ENCODE measurements around the gene BAHD1. TPM values are rescaled to one million over a fixed set of nuclear protein-coding genes. Genes with fewer than 3 reads are reported as not detected.

Gene BAHD1
- total and polyA plus RNA-seq, 7 donors, result 9.9 to 15.6 (median 13.3) TPM

DNA sequence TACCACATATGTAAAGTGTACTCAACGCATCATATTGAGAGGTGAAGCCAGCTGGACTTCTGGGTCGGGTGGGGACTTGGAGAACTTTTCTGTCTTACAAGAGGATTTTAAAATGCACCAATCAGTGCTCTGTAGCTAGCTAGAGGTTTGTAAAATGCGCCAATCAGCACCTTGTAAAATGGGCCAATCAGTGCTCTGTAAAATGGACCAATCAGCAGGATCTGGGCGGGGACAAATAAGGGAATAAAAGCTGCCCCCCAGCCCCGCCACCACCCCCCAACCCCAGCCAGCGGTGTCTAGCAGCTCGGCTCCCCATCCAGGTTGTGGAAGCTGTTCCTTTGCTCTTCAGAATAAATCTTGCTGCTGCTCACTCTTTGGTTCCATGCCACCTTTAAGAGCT is 41.4 kb upstream of the BAHD1 start:
- no peak overlapping the region for H3K4me3 ChIP-seq
- TF ChIP-seq, protein P1, sequence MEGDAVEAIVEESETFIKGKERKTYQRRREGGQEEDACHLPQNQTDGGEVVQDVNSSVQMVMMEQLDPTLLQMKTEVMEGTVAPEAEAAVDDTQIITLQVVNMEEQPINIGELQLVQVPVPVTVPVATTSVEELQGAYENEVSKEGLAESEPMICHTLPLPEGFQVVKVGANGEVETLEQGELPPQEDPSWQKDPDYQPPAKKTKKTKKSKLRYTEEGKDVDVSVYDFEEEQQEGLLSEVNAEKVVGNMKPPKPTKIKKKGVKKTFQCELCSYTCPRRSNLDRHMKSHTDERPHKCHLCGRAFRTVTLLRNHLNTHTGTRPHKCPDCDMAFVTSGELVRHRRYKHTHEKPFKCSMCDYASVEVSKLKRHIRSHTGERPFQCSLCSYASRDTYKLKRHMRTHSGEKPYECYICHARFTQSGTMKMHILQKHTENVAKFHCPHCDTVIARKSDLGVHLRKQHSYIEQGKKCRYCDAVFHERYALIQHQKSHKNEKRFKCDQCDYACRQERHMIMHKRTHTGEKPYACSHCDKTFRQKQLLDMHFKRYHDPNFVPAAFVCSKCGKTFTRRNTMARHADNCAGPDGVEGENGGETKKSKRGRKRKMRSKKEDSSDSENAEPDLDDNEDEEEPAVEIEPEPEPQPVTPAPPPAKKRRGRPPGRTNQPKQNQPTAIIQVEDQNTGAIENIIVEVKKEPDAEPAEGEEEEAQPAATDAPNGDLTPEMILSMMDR (IDR thresholded peaks at IDR 0.05), result no peak
- intact Hi-C loops (cut with DNase I), result no loop called here
- no peaks in the 10 kb centered on the region for H3K27me3 ChIP-seq (ENCODE audit: insufficient read depth in 3 of 3, low read length in 2 of 3)
- DNase-seq, result no peak
- ATAC-seq, result no peak
- no peaks in the 10 kb centered on the region for H3K36me3 ChIP-seq (ENCODE audit: insufficient read depth in 1 of 2, low read depth in 1 of 2)
- no peak overlapping the region for H3K27ac ChIP-seq
- H3K4me1 ChIP-seq, result peaks cover 8% of the 10 kb centered on the region
- no peaks in the 10 kb centered on the region for H3K9me3 ChIP-seq
- 82 to 93% (median 85%) methylated on average over 7 of the region's 7 CpGs for WGBS, 3 donors

DNA sequence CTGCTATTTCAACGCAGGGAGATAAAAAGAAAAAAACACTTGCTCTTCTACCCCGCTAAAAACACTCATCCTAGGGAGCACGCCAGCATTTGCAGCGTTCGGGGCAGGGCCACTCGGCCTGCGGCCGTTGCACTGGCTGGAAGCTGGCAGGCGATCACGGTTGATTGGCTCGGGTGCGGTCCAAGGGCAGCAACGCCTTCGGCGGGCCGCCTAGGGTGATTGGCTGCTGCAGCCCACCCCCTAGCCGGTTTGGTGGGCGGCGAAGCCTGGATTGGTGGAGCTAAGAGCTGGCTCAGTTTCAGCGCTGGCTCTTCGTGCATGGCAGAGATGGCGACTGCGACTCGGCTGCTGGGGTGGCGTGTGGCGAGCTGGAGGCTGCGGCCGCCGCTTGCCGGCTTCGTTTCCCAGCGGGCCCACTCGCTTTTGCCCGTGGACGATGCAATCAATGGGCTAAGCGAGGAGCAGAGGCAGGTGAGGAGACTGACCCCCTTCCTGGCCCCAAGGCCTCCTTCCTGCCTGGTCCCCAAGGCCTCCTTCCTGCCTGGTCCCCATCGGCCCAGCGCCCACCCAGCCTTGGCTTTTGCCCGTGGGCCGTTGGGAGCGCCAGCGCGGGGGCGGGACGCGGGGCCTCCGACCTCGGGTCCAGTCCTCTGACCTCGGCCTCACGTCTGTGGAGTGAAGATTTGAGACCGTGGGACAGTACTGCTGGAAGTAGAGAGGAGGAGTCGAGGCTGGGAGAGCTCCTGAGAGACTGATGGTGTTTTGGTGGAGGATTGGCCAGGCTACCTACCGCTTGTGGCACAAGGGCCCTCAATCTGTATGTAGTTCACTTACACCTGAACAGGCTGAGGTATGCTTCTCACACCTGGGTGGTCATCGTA is 35.0 kb upstream of the BAHD1 start, which contains the start of gene IVD:
TSS of gene IVD (plus strand) at position 295 of the 881 bp plus-strand sequence. CDS start at position 328, 33 bp downstream.
- Histone ChIP-seq H3K27ac (peak within 1 kb of the TSS; percentile 80), H3K27me3 (ENCODE audit: insufficient read depth in 3 of 3, low read length in 2 of 3) (no peaks in the 10 kb centered on the region), H3K36me3 (ENCODE audit: insufficient read depth in 1 of 2, low read depth in 1 of 2) (peaks cover 3 to 37% of the 10 kb centered on the region in 2 donors), H3K4me1 (peaks cover 15% of the 10 kb centered on the region), H3K9me3 (no peaks in the 10 kb centered on the region), H3K4me3 (peak within 1 kb of the TSS; percentile 89)
- intact Hi-C loops (cut with DNase I), result no loop called here
- DNase-seq (peak; percentile 97 to 98), ATAC-seq (peak; percentile 99 to 100 (median 100))
- TF ChIP-seq, protein P1 (IDR thresholded peaks at IDR 0.05), result no peak
- 1 to 2% (median 2%) methylated on average over 54 of the region's 54 CpGs for WGBS, 3 donors

DNA sequence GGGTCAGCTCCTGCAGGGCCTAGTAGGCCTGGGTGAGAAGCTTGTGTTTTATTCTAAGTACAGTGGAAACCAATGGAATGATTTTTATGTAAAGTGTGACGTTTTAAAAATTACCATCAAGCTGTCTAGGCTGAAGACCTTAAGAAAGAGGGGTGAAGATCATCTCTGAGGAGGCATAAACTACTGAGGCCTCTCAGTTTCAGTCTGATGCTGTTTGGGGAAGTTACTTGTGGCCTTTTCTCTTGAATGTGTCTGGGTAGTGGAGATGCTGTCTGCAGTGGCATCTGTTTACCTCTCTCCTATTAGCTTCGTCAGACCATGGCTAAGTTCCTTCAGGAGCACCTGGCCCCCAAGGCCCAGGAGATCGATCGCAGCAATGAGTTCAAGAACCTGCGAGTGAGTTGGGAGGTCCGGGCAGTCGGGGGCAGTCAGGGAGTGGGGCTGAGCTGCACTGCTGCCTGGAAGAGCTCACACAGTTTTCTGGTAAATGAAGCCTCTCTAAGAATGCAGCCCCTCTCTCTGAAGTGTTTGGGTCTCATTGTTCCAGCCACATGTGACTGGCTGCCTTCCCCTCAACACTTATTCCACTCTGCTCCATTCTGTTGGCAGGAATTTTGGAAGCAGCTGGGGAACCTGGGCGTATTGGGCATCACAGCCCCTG is 33.3 kb upstream of the BAHD1 start:
- Histone ChIP-seq H3K9me3 (no peaks in the 10 kb centered on the region), H3K4me3 (no peak overlapping the region), H3K4me1 (peaks cover 15% of the 10 kb centered on the region), H3K27ac (no peak overlapping the region), H3K36me3 (ENCODE audit: insufficient read depth in 1 of 2, low read depth in 1 of 2) (peaks cover 6 to 54% of the 10 kb centered on the region in 2 donors), H3K27me3 (ENCODE audit: insufficient read depth in 3 of 3, low read length in 2 of 3) (no peaks in the 10 kb centered on the region)
- TF ChIP-seq, protein P1 (IDR thresholded peaks at IDR 0.05), result no peak
- DNase-seq (no peak), ATAC-seq (no peak)
- intact Hi-C loops (cut with DNase I), result no loop called here
- 71 to 77% (median 75%) methylated on average over 8 of the region's 8 CpGs for WGBS, 3 donors

DNA sequence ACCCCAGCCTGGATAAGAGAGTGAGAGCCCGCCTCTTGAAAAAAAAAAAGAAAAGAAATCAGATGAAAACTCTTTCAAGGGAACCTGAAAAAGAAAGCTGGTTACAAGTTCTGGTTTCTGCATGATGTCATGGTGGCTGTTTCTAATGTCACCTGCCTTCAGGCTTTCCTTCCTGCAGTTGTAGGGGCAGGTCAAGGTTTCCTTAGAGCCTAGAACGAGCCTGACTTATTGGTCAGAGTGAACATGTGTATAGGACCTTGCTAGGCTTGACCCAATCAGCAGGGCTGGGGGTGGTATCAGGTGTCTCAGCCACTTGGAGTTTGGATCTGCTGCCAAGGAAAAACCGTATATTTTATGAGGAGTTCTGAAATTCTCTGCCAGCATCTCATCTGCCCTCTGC is 31.4 kb upstream of the BAHD1 start:
- intact Hi-C loops (cut with DNase I), result no loop called here
- Histone ChIP-seq H3K9me3 (no peaks in the 10 kb centered on the region), H3K27ac (no peak overlapping the region), H3K4me3 (no peak overlapping the region), H3K4me1 (peaks cover 15% of the 10 kb centered on the region), H3K27me3 (ENCODE audit: insufficient read depth in 3 of 3, low read length in 2 of 3) (no peaks in the 10 kb centered on the region), H3K36me3 (ENCODE audit: insufficient read depth in 1 of 2, low read depth in 1 of 2) (peaks cover 6 to 73% of the 10 kb centered on the region in 2 donors)
- DNase-seq (no peak), ATAC-seq (no peak)
- TF ChIP-seq, protein P1 (IDR thresholded peaks at IDR 0.05), result no peak
- WGBS, 3 donors, result 62 to 67% (median 66%) methylated on average over 3 of the region's 3 CpGs
